Psoas muscle (tissue), 8 donors: ENCODE measurements around the gene OSBPL9. TPM values are rescaled to one million over a fixed set of nuclear protein-coding genes. Genes with fewer than 3 reads are reported as not detected.

Experiments used
- ATAC-seq, 4 donors: fragments of 200-7000 bp; cut with Tn5 transposase; one replicate each; pipeline ENCODE4 v1.9.1; 2020; ENCODE audit warnings: moderate library complexity in 3 of 4, mild to moderate bottlenecking in 2 of 4
- DNase-seq, 2 donors: peaks; one replicate each; pipeline ENCODE4 v3.0.0-alpha.2; 2020
- H3K27ac ChIP-seq: fragments of 200-600 bp; one replicate; pipeline ENCODE4 v1.8.0; 2022
- H3K27me3 ChIP-seq, 3 donors: fragments of 200-600 bp in 1 of 3; one replicate each; pipeline versions ENCODE4 v1.6.1 to v1.8.0; 2013 to 2022; ENCODE audit warnings: low read length in 2 of 3, mild to moderate bottlenecking in 2 of 3, moderate library complexity in 1 of 3; ENCODE audit not compliant: insufficient read depth in 3 of 3
- H3K36me3 ChIP-seq, 2 donors: fragments of 200-600 bp in 1 of 2; one replicate each; pipeline versions ENCODE4 v1.6.1 to v1.8.0; 2013 to 2022; ENCODE audit warnings: low read depth in 1 of 2, mild to moderate bottlenecking in 1 of 2, moderate library complexity in 1 of 2; ENCODE audit not compliant: insufficient read depth in 1 of 2
- H3K4me1 ChIP-seq: fragments of 200-600 bp; one replicate; pipeline ENCODE4 v1.8.0; 2022
- H3K4me3 ChIP-seq: fragments of 200-600 bp; one replicate; pipeline ENCODE4 v1.8.0; 2022; ENCODE audit warnings: mild to moderate bottlenecking
- H3K9me3 ChIP-seq: fragments of 200-600 bp; one replicate; pipeline ENCODE4 v1.8.0; 2022
- CTCF ChIP-seq: fragments of 200-600 bp; IDR thresholded peaks from one replicate; pipeline ENCODE4 v1.8.0; 2022; ENCODE audit warnings: antibody characterized with exemption
- WGBS, 3 donors: extraction: QIAGEN DNeasy Blood & Tissue Kit; methylation state at CpG; one replicate each; pipeline versions ENCODE4 v1.1.6 to v1.1.7; 2013; 5-methylcytosine and 5-hydroxymethylcytosine counted together
- intact Hi-C, 2 donors: fragments of 100-400 bp; cut with DNase I; formaldehyde crosslinking; loops; one replicate each; pipeline versions ENCODE4 v1.11.0 to v1.14.2; 2022
- polyA plus RNA-seq, 3 donors: library from polyadenylated mRNA; stranded (reverse); fragments of 200-250 nt; gene quantifications; one replicate each; pipeline ENCODE4 v1.2.3, GENCODE V29; 2013
- total RNA-seq, 4 donors: library from RNA; stranded (reverse); fragmentation: NEBNext Ultra II Directional in 2 of 4; extraction: Animal tissue kit (Norgen Biotek cat#: 25700) in 2 of 4; gene quantifications; one replicate each; pipeline versions ENCODE4 v1.2.1 to v1.2.4, GENCODE V29; 2021 to 2023
- donor health status: healthy with polysubstance abuse.
- donor health status: DM: no; HTN: no; CAD: no; lungs with moderate emphysema.
- donor health status: Bipolar disorder and iron deficiency.
- donor health status: healthy.
- donor health status: DM: yes; HTN: yes; CAD: no.
- donor health status: DM: no; HTN: no; CAD: no.
- donor health status: DM: no; HTN: no; CAD: no.
- donor health status: DM: yes; HTN: yes; CAD: no.

The OSBPL9 gene
- total and polyA plus RNA-seq, 7 donors = 15.6 to 141 (median 60.6) TPM

- intact Hi-C loops = loop anchor here in 1 of 2 donors (5.0 to 10.0 kb wide), 2 partner anchors 35 to 142 kb away; no protein-coding TSS in a partner anchor
- H3K27ac ChIP-seq = peak overlapping the region; percentile 97
Measured at GRCh38 chr1:51622455-51622913, 5.6 kb downstream of the OSBPL9 start.

GRCh38 chr1:51623025-51623424 lies 6.1 kb downstream of the OSBPL9 start:
- peak in 1 of 4 donors; percentile 5 for ATAC-seq
- intact Hi-C loops = loop anchor here in 1 of 2 donors (5.0 to 10.0 kb wide), 2 partner anchors 34 to 142 kb away; no protein-coding TSS in a partner anchor
- Histone ChIP-seq H3K4me1 (peaks cover 80% of the 10 kb centered on the region), H3K4me3 (peak overlapping the region; percentile 90), H3K27me3 (no peaks in the 10 kb centered on the region), H3K36me3 (no peaks in the 10 kb centered on the region), H3K9me3 (no peaks in the 10 kb centered on the region), H3K27ac (peak overlapping the region; percentile 97)
- DNase-seq = no peak
- no peak for TF ChIP-seq CTCF
- WGBS, 3 donors = 40 to 80% (median 45%) methylated on average over 2 of the region's 2 CpGs

More at GRCh38 chr1:51622455-51622913, 5.6 kb downstream of the OSBPL9 start:
- DNase-seq = peak; percentile 70 to 87
- TF ChIP-seq CTCF = no peak
- Histone ChIP-seq H3K27me3 (no peaks in the 10 kb centered on the region), H3K9me3 (no peaks in the 10 kb centered on the region), H3K36me3 (no peaks in the 10 kb centered on the region), H3K4me3 (peak overlapping the region; percentile 90), H3K4me1 (peaks cover 76% of the 10 kb centered on the region)
- peak; percentile 86 to 93 (median 91) for ATAC-seq
- 14 to 25% (median 17%) methylated on average over 2 of the region's 2 CpGs for WGBS, 3 donors

GRCh38 chr1:51623450-51623849 lies 6.6 kb downstream of the OSBPL9 start:
- WGBS, 3 donors = 30 to 57% (median 40%) methylated on average over 1 of the region's 1 CpG
- peak overlapping the region; percentile 97 for H3K27ac ChIP-seq
- intact Hi-C loops = loop anchor here in 1 of 2 donors (5.0 to 10.0 kb wide), 2 partner anchors 34 to 141 kb away; no protein-coding TSS in a partner anchor

GRCh38 chr1:51624855-51625254 lies 8.0 kb downstream of the OSBPL9 start:
- intact Hi-C loops = loop anchor here in 1 of 2 donors (5.0 to 10.0 kb wide), 2 partner anchors 32 to 140 kb away; no protein-coding TSS in a partner anchor
- no peaks in the 10 kb centered on the region for H3K9me3 ChIP-seq
- no peak for TF ChIP-seq CTCF
- ATAC-seq (no peak), DNase-seq (no peak)
- WGBS, 3 donors = 69 to 85% (median 77%) methylated on average over 1 of the region's 1 CpG
- no peaks in the 10 kb centered on the region for H3K27me3 ChIP-seq
- peak overlapping the region; percentile 3 for H3K4me3 ChIP-seq
- H3K4me1 ChIP-seq = peaks cover 87% of the 10 kb centered on the region
- no peaks in the 10 kb centered on the region for H3K36me3 ChIP-seq
- peak overlapping the region; percentile 97 for H3K27ac ChIP-seq

More at GRCh38 chr1:51623450-51623849, 6.6 kb downstream of the OSBPL9 start:
- no peak for DNase-seq
- no peak for TF ChIP-seq CTCF
- H3K27me3 ChIP-seq = no peaks in the 10 kb centered on the region
- H3K4me1 ChIP-seq = peaks cover 84% of the 10 kb centered on the region
- peak in 1 of 4 donors; percentile 6 for ATAC-seq
- peak overlapping the region; percentile 90 for H3K4me3 ChIP-seq
- H3K36me3 ChIP-seq = no peaks in the 10 kb centered on the region
- H3K9me3 ChIP-seq = no peaks in the 10 kb centered on the region
